ENCODE results near the gene ESYT1. TPM values are rescaled to one million over a fixed set of nuclear protein-coding genes. Genes with fewer than 3 reads are reported as not detected.

ESYT1 gene
- total and polyA plus RNA-seq, 2 donors (not counting 3 experiments of a cell fraction or from before 2014, with no cell fraction given) = 161 to 234 TPM

GRCh38 chr12:56192582-56192981 lies 64.5 kb downstream of the ESYT1 start:
- H2AFZ ChIP-seq (ENCODE audit: low read depth, low read length) = no peak overlapping the region
- no peaks in the 10 kb centered on the region for H3K27me3 ChIP-seq (ENCODE audit: control insufficient read depth in 2 of 2, insufficient read depth in 2 of 2, low read length in 2 of 2)
- H3K9ac ChIP-seq (replicated peaks; ENCODE audit: extremely low read depth, insufficient read depth, low read length) = no peak overlapping the region
- H3K36me3 ChIP-seq (ENCODE audit: control insufficient read depth in 2 of 2, extremely low read depth in 1 of 2, insufficient read depth in 2 of 2, low read length in 2 of 2) = no peaks in the 10 kb centered on the region
- H3K4me2 ChIP-seq (ENCODE audit: insufficient read depth, low read length) = no peak overlapping the region
- POLR2A ChIA-PET = interaction anchor here (1.3 kb wide), 1 partner anchor 29 kb away, joined by 3 read pairs; the partner anchor contains the start of gene RNF41
- CTCF ChIA-PET = interaction anchor here (1.5 to 4.4 kb wide), 4 partner anchors 10 to 65 kb away, joined by 3 to 50 read pairs (median 12); partner anchors contain the start of genes ANKRD52 and RNF41
- H3K27ac ChIP-seq (ENCODE audit: insufficient read depth, low read depth, low read length) = no peak overlapping the region
- H3K9me3 ChIP-seq (replicated peaks; ENCODE audit: control insufficient read depth, insufficient read depth, low read length) = no peaks in the 10 kb centered on the region
- FAIRE-seq (no peak), DNase-seq (ENCODE audit: low read depth, low spot score) (no peak)
- H3K79me2 ChIP-seq (ENCODE audit: control insufficient read depth, insufficient read depth, low read length) = peaks cover 16% of the 10 kb centered on the region
- no peak for TF ChIP-seq POLR2A (IDR thresholded peaks at IDR 0.05; ENCODE audit: low read depth, low read length)
- no peak for TF ChIP-seq JUN (IDR thresholded peaks at IDR 0.05; ENCODE audit: borderline replicate concordance, insufficient read depth, insufficient read length, low read depth)
- no peak for TF ChIP-seq FOS (IDR thresholded peaks at IDR 0.05; ENCODE audit: borderline replicate concordance, insufficient read depth, low read length)
- no peak for TF ChIP-seq MYC (IDR thresholded peaks at IDR 0.05; ENCODE audit: low read depth, low read length)
- TF ChIP-seq CTCF (IDR thresholded peaks at IDR 0.05; ENCODE audit: extremely low read depth in 1 of 2, insufficient read depth in 1 of 2, low read depth in 1 of 2, low read length in 2 of 2) = no peak
- no peaks in the 10 kb centered on the region for H3K9me1 ChIP-seq (replicated peaks; ENCODE audit: control insufficient read depth, extremely low read depth, insufficient read depth, low read length)
- H3K4me3 ChIP-seq (replicated peaks in 1 of 3; ENCODE audit: insufficient read depth in 1 of 3, low read depth in 1 of 3, low read length in 3 of 3) = no peak overlapping the region
- BruUV-seq (replicated peaks) = no TSS peak
- H3K4me1 ChIP-seq (ENCODE audit: control insufficient read depth, extremely low read depth, insufficient read depth, low read length) = peaks cover 23% of the 10 kb centered on the region
- dilution Hi-C loops (cut with MboI; ENCODE audit: extremely low pct_ligation_motif_present, low sequenced_read_pairs) = no loop called here
- intact Hi-C loops (cut with micrococcal nuclease) = loop anchor here (2.0 kb wide), 1 partner anchor 272 kb away; no protein-coding TSS in a partner anchor
- H4K20me1 ChIP-seq (replicated peaks; ENCODE audit: control insufficient read depth, extremely low read depth, insufficient read depth, low read length) = no peaks in the 10 kb centered on the region

- Histone ChIP-seq H3K4me2 (ENCODE audit: insufficient read depth, low read length) (no peak overlapping the region), H3K9ac (replicated peaks; ENCODE audit: extremely low read depth, insufficient read depth, low read length) (no peak overlapping the region), H2AFZ (ENCODE audit: low read depth, low read length) (peak overlapping the region; percentile 90), H3K79me2 (ENCODE audit: control insufficient read depth, insufficient read depth, low read length) (peaks cover 10% of the 10 kb centered on the region), H4K20me1 (replicated peaks; ENCODE audit: control insufficient read depth, extremely low read depth, insufficient read depth, low read length) (no peaks in the 10 kb centered on the region), H3K9me3 (replicated peaks; ENCODE audit: control insufficient read depth, insufficient read depth, low read length) (no peaks in the 10 kb centered on the region), H3K27me3 (ENCODE audit: control insufficient read depth in 2 of 2, insufficient read depth in 2 of 2, low read length in 2 of 2) (no peaks in the 10 kb centered on the region), H3K4me1 (ENCODE audit: control insufficient read depth, extremely low read depth, insufficient read depth, low read length) (peaks cover 23% of the 10 kb centered on the region), H3K9me1 (replicated peaks; ENCODE audit: control insufficient read depth, extremely low read depth, insufficient read depth, low read length) (no peaks in the 10 kb centered on the region), H3K27ac (ENCODE audit: insufficient read depth, low read depth, low read length) (no peak overlapping the region), H3K4me3 (replicated peaks in 1 of 3; ENCODE audit: insufficient read depth in 1 of 3, low read depth in 1 of 3, low read length in 3 of 3) (no peak overlapping the region), H3K36me3 (ENCODE audit: control insufficient read depth in 2 of 2, extremely low read depth in 1 of 2, insufficient read depth in 2 of 2, low read length in 2 of 2) (no peaks in the 10 kb centered on the region)
- CTCF ChIA-PET = interaction anchor here (2.1 to 2.4 kb wide), 2 partner anchors 13 to 29 kb away, joined by 8 to 15 read pairs; partner anchors contain the start of gene RNF41
- peak; percentile 97 for FAIRE-seq
- intact Hi-C loops (cut with micrococcal nuclease) = loop anchor here (1.0 to 2.0 kb wide), 5 partner anchors 31 to 272 kb away; partner anchors contain the start of genes ANKRD52, CS and NABP2
- dilution Hi-C loops (cut with MboI; ENCODE audit: extremely low pct_ligation_motif_present, low sequenced_read_pairs) = no loop called here
- DNase-seq (ENCODE audit: low read depth, low spot score) = peak; percentile 85
- BruUV-seq (replicated peaks) = no TSS peak
- TF ChIP-seq MAX (IDR thresholded peaks at IDR 0.05; ENCODE audit: insufficient read depth, insufficient read length) (no peak), CTCF (IDR thresholded peaks at IDR 0.05; ENCODE audit: extremely low read depth in 1 of 2, insufficient read depth in 1 of 2, low read depth in 1 of 2, low read length in 2 of 2) (peak; percentile 61 to 76)
- POLR2A ChIA-PET = no interaction called here
These were observed 65.0 kb downstream of the ESYT1 start for GRCh38 chr12:56193025-56193578.
